HFFc6 (cell line): ENCODE data around the gene GTF3A. TPM values are rescaled to one million over a fixed set of nuclear protein-coding genes. Genes with fewer than 3 reads are reported as not detected.

Source experiments
- DNase-seq: peaks from one replicate; pipeline ENCODE4 v3.0.0-alpha.2; 2018
- H3K27ac Mint-ChIP-seq: 2 replicates; pipeline ENCODE4 v1.8.0; 2020; ENCODE audit warnings: mild to moderate bottlenecking, mixed read lengths
- H3K27me3 Mint-ChIP-seq: 2 replicates; pipeline ENCODE4 v1.8.0; 2021; ENCODE audit warnings: mild to moderate bottlenecking, moderate library complexity, mixed read lengths; ENCODE audit not compliant: insufficient read depth
- H3K36me3 Mint-ChIP-seq: 2 replicates; pipeline ENCODE4 v1.8.0; 2021; ENCODE audit warnings: low read depth, mixed read lengths
- H3K4me1 Mint-ChIP-seq: 2 replicates; pipeline ENCODE4 v1.8.0; 2020; ENCODE audit warnings: low read depth, mixed read lengths
- H3K4me3 Mint-ChIP-seq: 2 replicates; pipeline ENCODE4 v1.8.0; 2020; ENCODE audit warnings: mild to moderate bottlenecking, moderate library complexity, mixed read lengths
- H3K9me3 Mint-ChIP-seq: 2 replicates; pipeline ENCODE4 v1.8.0; 2020; ENCODE audit warnings: mild to moderate bottlenecking, mixed read lengths
- long read RNA-seq: library from polyadenylated mRNA; unstranded; transcript quantifications from one replicate; pipeline ENCODE4 v2.0.0, GENCODE V29; 2019
- total RNA-seq, 6 experiments: library from RNA; stranded (reverse); fragmentation: NEBNext Ultra II Directional; extraction: Animal tissue kit (Norgen Biotek cat#: 25700); gene quantifications; 2 replicates in 1 of 6; 3 replicates in 5 of 6; pipeline ENCODE4 v1.2.3, GENCODE V29; 2021
- TF ChIP-seq, protein P1 (sequence below): fragments of 200-600 bp; sonication (generic); IDR thresholded peaks from 2 replicates; pipeline ENCODE4 v1.5.0; 2021; ENCODE audit warnings: antibody characterized with exemption, mild to moderate bottlenecking

The GTF3A gene
- 10 to 100 TPM; 70.8 to 81.2 (median 75.0) TPM for total RNA-seq
- long read RNA-seq, transcript GTF3A-202 (8 exons, 1,191 nt): minor isoform, 8 of 125 reads
- long read RNA-seq, transcript GTF3A-201 (9 exons, 1,383 nt): major isoform, 92 of 125 reads
- long read RNA-seq, partial matches to known transcripts: 8 of 125 reads
- long read RNA-seq, other reads (novel, unspliced or antisense): 17 of 125 reads

DNA sequence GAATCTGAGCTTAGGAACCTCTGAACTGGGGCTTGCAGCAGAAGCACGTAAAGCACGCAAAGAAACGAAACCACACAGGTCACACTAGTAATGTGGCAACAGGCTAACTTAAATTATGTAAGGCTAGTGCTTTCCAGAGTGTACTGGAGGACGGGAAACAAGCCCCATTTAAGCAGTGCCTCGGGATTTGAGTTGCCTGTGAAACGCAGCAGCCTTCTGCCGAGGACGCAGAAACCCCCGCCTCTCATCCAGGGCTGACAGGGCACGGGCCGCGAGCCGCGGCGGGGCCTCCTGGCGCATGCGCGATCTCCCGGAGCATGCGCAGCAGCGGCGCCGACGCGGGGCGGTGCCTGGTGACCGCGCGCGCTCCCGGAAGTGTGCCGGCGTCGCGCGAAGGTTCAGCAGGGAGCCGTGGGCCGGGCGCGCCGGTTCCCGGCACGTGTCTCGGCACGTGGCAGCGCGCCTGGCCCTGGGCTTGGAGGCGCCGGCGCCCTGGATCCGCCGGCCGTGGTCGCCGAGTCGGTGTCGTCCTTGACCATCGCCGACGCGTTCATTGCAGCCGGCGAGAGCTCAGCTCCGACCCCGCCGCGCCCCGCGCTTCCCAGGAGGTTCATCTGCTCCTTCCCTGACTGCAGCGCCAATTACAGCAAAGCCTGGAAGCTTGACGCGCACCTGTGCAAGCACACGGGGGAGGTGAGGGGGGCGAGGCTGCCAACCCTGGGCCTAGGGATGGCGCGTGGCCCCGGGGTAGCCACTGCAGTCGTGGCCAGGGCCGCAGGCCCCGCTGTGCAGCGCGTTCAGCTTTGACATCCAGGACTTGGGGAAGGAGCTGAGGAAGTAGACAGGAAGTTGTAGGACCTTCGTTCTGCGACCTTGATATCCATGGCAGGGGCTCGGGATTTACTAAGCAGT is at the start of gene GTF3A:
Gene GTF3A (plus strand): TSS at position 374 of the 912 bp plus-strand sequence.
- TF ChIP-seq, protein P1, sequence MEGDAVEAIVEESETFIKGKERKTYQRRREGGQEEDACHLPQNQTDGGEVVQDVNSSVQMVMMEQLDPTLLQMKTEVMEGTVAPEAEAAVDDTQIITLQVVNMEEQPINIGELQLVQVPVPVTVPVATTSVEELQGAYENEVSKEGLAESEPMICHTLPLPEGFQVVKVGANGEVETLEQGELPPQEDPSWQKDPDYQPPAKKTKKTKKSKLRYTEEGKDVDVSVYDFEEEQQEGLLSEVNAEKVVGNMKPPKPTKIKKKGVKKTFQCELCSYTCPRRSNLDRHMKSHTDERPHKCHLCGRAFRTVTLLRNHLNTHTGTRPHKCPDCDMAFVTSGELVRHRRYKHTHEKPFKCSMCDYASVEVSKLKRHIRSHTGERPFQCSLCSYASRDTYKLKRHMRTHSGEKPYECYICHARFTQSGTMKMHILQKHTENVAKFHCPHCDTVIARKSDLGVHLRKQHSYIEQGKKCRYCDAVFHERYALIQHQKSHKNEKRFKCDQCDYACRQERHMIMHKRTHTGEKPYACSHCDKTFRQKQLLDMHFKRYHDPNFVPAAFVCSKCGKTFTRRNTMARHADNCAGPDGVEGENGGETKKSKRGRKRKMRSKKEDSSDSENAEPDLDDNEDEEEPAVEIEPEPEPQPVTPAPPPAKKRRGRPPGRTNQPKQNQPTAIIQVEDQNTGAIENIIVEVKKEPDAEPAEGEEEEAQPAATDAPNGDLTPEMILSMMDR: no peak
- Mint-ChIP-seq H3K9me3 (no peaks in the 10 kb centered on the region), H3K36me3 (peaks cover 27% of the 10 kb centered on the region), H3K27me3 (peaks cover 3% of the 10 kb centered on the region), H3K4me1 (peaks cover 35% of the 10 kb centered on the region), H3K4me3 (peak within 1 kb of the TSS; percentile 87), H3K27ac (peak within 1 kb of the TSS; percentile 66)
- DNase-seq: peak; percentile 63

- peaks cover 26% of the 10 kb centered on the region for H3K27me3 Mint-ChIP-seq
- H3K36me3 Mint-ChIP-seq: no peaks in the 10 kb centered on the region
- TF ChIP-seq, protein P1: peak; percentile 83
- peak; percentile 82 for DNase-seq
- H3K4me3 Mint-ChIP-seq: no peak overlapping the region
- H3K27ac Mint-ChIP-seq: no peak overlapping the region
- peaks cover 18% of the 10 kb centered on the region for H3K4me1 Mint-ChIP-seq
- H3K9me3 Mint-ChIP-seq: no peaks in the 10 kb centered on the region
Observed at GRCh38 chr13:27374650-27375049, 49.8 kb upstream of the GTF3A start.

DNA sequence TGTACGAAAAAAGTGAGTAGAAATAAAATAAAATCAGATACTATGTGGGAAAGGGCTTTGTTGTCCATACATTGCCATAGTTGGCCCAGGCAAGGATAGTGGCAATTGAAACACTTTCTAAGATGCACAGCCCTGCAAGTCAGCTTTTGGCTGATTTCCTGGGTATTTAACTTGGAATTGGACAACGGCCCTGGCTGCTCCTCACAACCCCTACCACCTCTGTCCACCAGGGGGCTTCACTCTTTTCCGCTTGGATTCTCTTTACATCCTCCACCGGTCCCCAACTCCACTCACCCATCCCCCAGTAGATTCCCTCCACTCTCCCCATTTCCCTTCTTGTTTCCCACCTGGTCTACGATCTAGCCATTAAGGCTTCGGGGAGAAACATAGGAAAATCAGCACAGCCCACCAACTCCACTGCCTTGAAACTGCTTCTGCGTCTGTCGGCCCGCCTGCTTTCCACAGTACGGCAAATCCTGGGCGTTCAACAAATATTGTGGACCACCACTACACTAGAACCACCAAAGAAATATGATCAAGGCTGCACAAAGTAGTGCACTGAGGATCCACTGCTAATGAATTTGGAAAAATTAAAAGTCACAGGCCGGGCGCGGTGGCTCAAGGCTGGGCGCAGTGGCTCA is 48.6 kb upstream of the GTF3A start:
- no peaks in the 10 kb centered on the region for H3K36me3 Mint-ChIP-seq
- H3K4me3 Mint-ChIP-seq: no peak overlapping the region
- H3K9me3 Mint-ChIP-seq: no peaks in the 10 kb centered on the region
- H3K27me3 Mint-ChIP-seq: peaks cover 29% of the 10 kb centered on the region
- no peak overlapping the region for H3K27ac Mint-ChIP-seq
- peak; percentile 52 for DNase-seq
- peaks cover 11% of the 10 kb centered on the region for H3K4me1 Mint-ChIP-seq
- TF ChIP-seq, protein P1: peak; percentile 90

- Mint-ChIP-seq H3K4me1 (peaks cover 11% of the 10 kb centered on the region), H3K27me3 (peaks cover 29% of the 10 kb centered on the region), H3K9me3 (no peaks in the 10 kb centered on the region), H3K4me3 (no peak overlapping the region), H3K27ac (no peak overlapping the region), H3K36me3 (no peaks in the 10 kb centered on the region)
- no peak for DNase-seq
- TF ChIP-seq, protein P1: no peak
Observed at GRCh38 chr13:27379126-27379525, 45.3 kb upstream of the GTF3A start.
